Esophagus mucosa (tissue), 1 donor: ENCODE measurements around the gene SERGEF. TPM values are rescaled to one million over a fixed set of nuclear protein-coding genes. Genes with fewer than 3 reads are reported as not detected.

ENCODE experiments used
- ATAC-seq: fragments of 200-7000 bp; cut with Tn5 transposase; one replicate; pipeline ENCODE4 v1.9.1; 2020
- total RNA-seq: library from RNA; stranded (reverse); gene quantifications from one replicate; pipeline ENCODE4 v1.2.4, GENCODE V29; 2023
- donor health status: DM: yes; HTN: yes; CAD: no.

SERGEF gene
- total RNA-seq, 1 donor from 2014 or later = 17.1 TPM

GRCh38 chr11:17746096-17746495 is 266.8 kb downstream of the SERGEF start:
- no peak for ATAC-seq

- peak; percentile 68 for ATAC-seq
Observed at GRCh38 chr11:17745023-17745772, 267.6 kb downstream of the SERGEF start.

GRCh38 chr11:17744151-17744940 is 268.5 kb downstream of the SERGEF start:
- peak; percentile 45 for ATAC-seq

- ATAC-seq = peak; percentile 21
Observed at GRCh38 chr11:17743808-17744119, 269.1 kb downstream of the SERGEF start.

- no peak for ATAC-seq
Observed at GRCh38 chr11:17743026-17743807, 269.6 kb downstream of the SERGEF start.

- ATAC-seq = no peak
Observed at GRCh38 chr11:17742019-17742418, 270.8 kb downstream of the SERGEF start.

GRCh38 chr11:17741487-17741886 is 271.4 kb downstream of the SERGEF start:
- no peak for ATAC-seq

GRCh38 chr11:17740649-17741235 is 272.1 kb downstream of the SERGEF start:
- no peak for ATAC-seq

GRCh38 chr11:17739945-17740338 is 272.9 kb downstream of the SERGEF start:
- ATAC-seq = no peak

GRCh38 chr11:17738151-17738973 is 274.5 kb downstream of the SERGEF start:
- no peak for ATAC-seq

Other genes starting within 250 kb of the SERGEF start
- gene TPH1, start 33.2 kb upstream of the SERGEF start, total RNA-seq = 0.08 TPM
- 10.4 TPM for gene SAAL1, start 93.0 kb upstream of the SERGEF start, total RNA-seq
- gene MRGPRX3, start 119.5 kb upstream of the SERGEF start, total RNA-seq = 1.9 TPM
- not detected for gene MRGPRX4, start 159.8 kb upstream of the SERGEF start, total RNA-seq
- gene SAA4, start 223.8 kb upstream of the SERGEF start, total RNA-seq = 0.64 TPM
- 19.0 TPM for gene SAA2, start 235.6 kb upstream of the SERGEF start, total RNA-seq